Erythroblast (primary cell): ENCODE results near the gene RPS27.

ENCODE experiments used
- GATA1 ChIP-seq: IDR thresholded peaks from 2 replicates; pipeline ENCODE4 v1.6.1; 2011; ENCODE audit warnings: low read depth, mild to moderate bottlenecking, control low read depth, low read length, moderate library complexity
- POLR2A ChIP-seq: IDR thresholded peaks from 2 replicates; pipeline ENCODE4 v1.6.1; 2011; ENCODE audit warnings: mild to moderate bottlenecking, low read length

DNA sequence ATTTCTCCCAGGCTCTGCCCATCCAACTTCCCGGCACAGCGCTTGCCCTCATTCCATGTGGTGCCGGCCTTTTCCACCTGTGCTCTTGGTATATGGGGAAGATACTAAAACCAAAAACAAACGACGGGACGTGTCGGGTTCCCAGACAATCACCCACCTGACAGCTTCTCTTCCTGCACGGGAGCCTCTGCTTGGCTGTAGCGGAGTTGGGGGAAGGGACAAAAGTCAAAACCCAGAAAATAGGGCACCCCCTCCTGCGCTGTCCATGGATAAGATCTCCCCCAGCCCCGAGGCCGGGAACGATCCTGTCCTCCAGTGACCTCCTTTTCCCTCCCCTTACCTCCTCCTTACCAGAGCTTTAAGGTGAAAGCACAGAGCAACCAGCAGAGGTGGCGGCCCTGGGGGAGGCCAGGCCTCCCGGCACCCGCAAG, 13.7 kb upstream of the RPS27 start:
- TF ChIP-seq POLR2A (no peak), GATA1 (no peak)
